ENCODE data around the gene TGM1.
A peak's percentile ranks its signal among the peaks of the same experiment; 100 is the strongest.
"Not testable (repeated sequence)": the region's sequence is repeated elsewhere in the genome, so short reads cannot be mapped to it uniquely, and the experiment has no call there.

TGM1 gene

DNA sequence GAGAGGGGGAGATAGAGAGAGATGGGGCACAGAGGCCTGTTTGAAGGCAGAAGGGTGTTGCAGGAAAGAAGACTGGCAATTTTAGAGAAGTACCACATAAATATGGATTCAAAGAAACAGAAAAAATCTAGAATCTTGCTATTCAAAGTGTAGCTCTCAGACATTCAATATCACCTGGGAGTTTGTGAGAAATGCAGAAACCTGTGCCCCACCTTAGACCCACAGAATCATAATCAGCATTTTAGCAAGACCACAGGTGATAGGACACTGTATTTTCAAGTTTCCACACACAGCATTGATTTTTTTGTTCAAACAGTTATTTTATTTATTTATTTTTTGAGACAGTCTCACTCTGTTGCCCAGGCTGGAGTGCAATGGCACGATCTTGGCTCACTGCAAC, 34.1 kb downstream of the TGM1 start:
- Histone ChIP-seq H3K79me2 (ENCODE audit: control insufficient read depth, insufficient read depth, low read length, poor library complexity) (peaks cover 15% of the 10 kb centered on the region), H3K9me3 (ENCODE audit: insufficient read depth, low read depth, low read length) (no peaks in the 10 kb centered on the region), H3K4me3 (ENCODE audit: low read depth, low read length) (no peak overlapping the region), H2AK5ac (ENCODE audit: low read length) (no peak overlapping the region), H3K79me1 (ENCODE audit: low read length) (peaks cover 16% of the 10 kb centered on the region), H2BK12ac (ENCODE audit: low read length) (no peak overlapping the region), H3K27me3 (ENCODE audit: insufficient read depth, low read length) (no peaks in the 10 kb centered on the region), H3K14ac (ENCODE audit: low read length) (no peak overlapping the region), H3K9ac (ENCODE audit: low read length) (no peak overlapping the region), H2BK120ac (ENCODE audit: insufficient read depth, low read length, poor library complexity) (no peak overlapping the region), H3K4ac (ENCODE audit: low read depth, low read length) (no peak overlapping the region), H3K27ac (ENCODE audit: low read depth, low read length) (no peak overlapping the region), H3K18ac (ENCODE audit: low read length) (no peak overlapping the region), H4K8ac (ENCODE audit: low read depth, low read length) (no peak overlapping the region), H3K4me1 (ENCODE audit: control insufficient read depth in 1 of 2, insufficient read depth in 2 of 2, low read length in 2 of 2) (peaks cover 8 to 10% of the 10 kb centered on the region in 2 experiments), H2BK5ac (ENCODE audit: low read depth, low read length, poor library complexity) (no peak overlapping the region), H3K23ac (ENCODE audit: low read length) (no peak overlapping the region), H3K4me2 (ENCODE audit: low read length) (no peak overlapping the region), H2AFZ (ENCODE audit: insufficient read depth, low read length, poor library complexity) (no peak overlapping the region), H3K36me3 (ENCODE audit: control insufficient read depth in 1 of 2, insufficient read depth in 2 of 2, low read length in 2 of 2) (peaks cover 12% of the 10 kb centered on the region in 2 experiments), H4K12ac (ENCODE audit: low read depth, low read length) (no peak overlapping the region), H4K91ac (ENCODE audit: low read depth, low read length) (no peak overlapping the region)
- WGBS (ENCODE audit: extremely low coverage, insufficient coverage, insufficient read length), result no CpG with 5 or more reads among the region's 1 CpG
- DNase-seq, result no peak

DNA sequence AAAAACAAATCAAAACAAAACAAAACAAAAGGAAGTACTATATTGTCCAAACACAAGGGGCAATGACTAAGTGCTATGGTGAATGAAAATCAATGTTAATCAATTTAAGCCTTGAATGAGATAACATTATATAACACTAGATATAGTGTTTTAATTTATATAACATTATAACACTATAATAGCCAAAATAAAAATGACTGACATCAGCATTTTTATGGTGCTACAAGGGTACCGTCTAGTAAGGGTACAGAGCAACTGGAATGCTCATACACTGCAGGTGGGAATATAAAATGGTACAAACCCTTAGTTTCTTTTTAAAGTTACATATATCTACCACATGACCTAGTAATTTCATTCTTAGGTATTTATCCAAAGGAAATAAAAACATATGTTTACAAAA, 36.5 kb downstream of the TGM1 start:
- WGBS (ENCODE audit: extremely low coverage, insufficient coverage, insufficient read length), result no CpG with 5 or more reads among the region's 1 CpG

DNA sequence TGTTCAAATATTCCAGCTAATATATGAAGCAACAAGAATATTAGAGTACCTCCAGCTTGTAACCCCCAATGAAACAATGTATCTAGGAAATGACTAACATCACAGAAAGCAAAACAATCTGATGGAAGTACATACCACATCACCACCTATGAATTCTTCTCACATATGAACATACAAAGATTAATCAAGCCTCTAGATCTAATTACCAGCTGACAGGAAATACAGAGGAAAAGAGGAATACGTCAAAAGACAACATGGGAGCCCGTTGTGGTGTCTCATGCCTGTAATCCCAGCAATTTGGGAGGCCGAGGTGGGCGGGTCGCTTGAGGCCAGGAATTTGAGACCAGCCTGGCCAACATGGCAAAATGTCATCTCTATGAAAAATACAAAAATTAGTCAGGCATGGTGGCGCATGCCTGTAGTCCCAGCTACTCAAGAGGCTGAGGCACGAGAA, 38.3 kb downstream of the TGM1 start:
- Histone ChIP-seq H3K23ac (ENCODE audit: low read length) (no peak overlapping the region), H2BK12ac (ENCODE audit: low read length) (no peak overlapping the region), H4K12ac (ENCODE audit: low read depth, low read length) (no peak overlapping the region), H2AFZ (ENCODE audit: insufficient read depth, low read length, poor library complexity) (no peak overlapping the region), H3K9me3 (ENCODE audit: insufficient read depth, low read depth, low read length) (no peaks in the 10 kb centered on the region), H3K14ac (ENCODE audit: low read length) (no peak overlapping the region), H3K27ac (ENCODE audit: low read depth, low read length) (no peak overlapping the region), H3K9ac (ENCODE audit: low read length) (no peak overlapping the region), H3K4me3 (ENCODE audit: low read depth, low read length) (no peak overlapping the region), H3K4me2 (ENCODE audit: low read length) (no peak overlapping the region), H4K91ac (ENCODE audit: low read depth, low read length) (no peak overlapping the region), H3K18ac (ENCODE audit: low read length) (no peak overlapping the region), H3K79me2 (ENCODE audit: control insufficient read depth, insufficient read depth, low read length, poor library complexity) (peaks cover 1% of the 10 kb centered on the region), H3K27me3 (ENCODE audit: insufficient read depth, low read length) (no peaks in the 10 kb centered on the region), H3K79me1 (ENCODE audit: low read length) (no peaks in the 10 kb centered on the region), H2BK120ac (ENCODE audit: insufficient read depth, low read length, poor library complexity) (no peak overlapping the region), H2BK5ac (ENCODE audit: low read depth, low read length, poor library complexity) (no peak overlapping the region), H2AK5ac (ENCODE audit: low read length) (no peak overlapping the region), H3K36me3 (ENCODE audit: control insufficient read depth in 1 of 2, insufficient read depth in 2 of 2, low read length in 2 of 2) (peaks cover 10 to 16% of the 10 kb centered on the region in 2 experiments), H4K8ac (ENCODE audit: low read depth, low read length) (no peak overlapping the region), H3K4ac (ENCODE audit: low read depth, low read length) (peak overlapping the region; percentile 62), H3K4me1 (ENCODE audit: control insufficient read depth in 1 of 2, insufficient read depth in 2 of 2, low read length in 2 of 2) (no peaks in the 10 kb centered on the region)
- no peak for DNase-seq
- no CpG with 5 or more reads among the region's 7 CpGs for WGBS (ENCODE audit: extremely low coverage, insufficient coverage, insufficient read length)

More for the DNA sequence above, 36.5 kb downstream of the TGM1 start:
- Histone ChIP-seq H3K36me3 (ENCODE audit: control insufficient read depth in 1 of 2, insufficient read depth in 2 of 2, low read length in 2 of 2) (peaks cover 12 to 14% of the 10 kb centered on the region in 2 experiments), H3K79me1 (ENCODE audit: low read length) (peaks cover under 1% of the 10 kb centered on the region), H3K14ac (ENCODE audit: low read length) (no peak overlapping the region), H4K8ac (ENCODE audit: low read depth, low read length) (no peak overlapping the region), H3K4me1 (ENCODE audit: control insufficient read depth in 1 of 2, insufficient read depth in 2 of 2, low read length in 2 of 2) (peaks cover 2 to 3% of the 10 kb centered on the region in 2 experiments), H3K79me2 (ENCODE audit: control insufficient read depth, insufficient read depth, low read length, poor library complexity) (peaks cover 6% of the 10 kb centered on the region), H2BK120ac (ENCODE audit: insufficient read depth, low read length, poor library complexity) (no peak overlapping the region), H2AK5ac (ENCODE audit: low read length) (no peak overlapping the region), H3K4me3 (ENCODE audit: low read depth, low read length) (no peak overlapping the region), H2AFZ (ENCODE audit: insufficient read depth, low read length, poor library complexity) (no peak overlapping the region), H3K4ac (ENCODE audit: low read depth, low read length) (no peak overlapping the region), H3K9me3 (ENCODE audit: insufficient read depth, low read depth, low read length) (no peaks in the 10 kb centered on the region), H4K91ac (ENCODE audit: low read depth, low read length) (no peak overlapping the region), H4K12ac (ENCODE audit: low read depth, low read length) (no peak overlapping the region), H2BK12ac (ENCODE audit: low read length) (no peak overlapping the region), H3K27ac (ENCODE audit: low read depth, low read length) (no peak overlapping the region), H3K23ac (ENCODE audit: low read length) (no peak overlapping the region), H3K9ac (ENCODE audit: low read length) (no peak overlapping the region), H3K18ac (ENCODE audit: low read length) (no peak overlapping the region), H3K27me3 (ENCODE audit: insufficient read depth, low read length) (no peaks in the 10 kb centered on the region), H2BK5ac (ENCODE audit: low read depth, low read length, poor library complexity) (no peak overlapping the region), H3K4me2 (ENCODE audit: low read length) (no peak overlapping the region)
- no peak for DNase-seq

DNA sequence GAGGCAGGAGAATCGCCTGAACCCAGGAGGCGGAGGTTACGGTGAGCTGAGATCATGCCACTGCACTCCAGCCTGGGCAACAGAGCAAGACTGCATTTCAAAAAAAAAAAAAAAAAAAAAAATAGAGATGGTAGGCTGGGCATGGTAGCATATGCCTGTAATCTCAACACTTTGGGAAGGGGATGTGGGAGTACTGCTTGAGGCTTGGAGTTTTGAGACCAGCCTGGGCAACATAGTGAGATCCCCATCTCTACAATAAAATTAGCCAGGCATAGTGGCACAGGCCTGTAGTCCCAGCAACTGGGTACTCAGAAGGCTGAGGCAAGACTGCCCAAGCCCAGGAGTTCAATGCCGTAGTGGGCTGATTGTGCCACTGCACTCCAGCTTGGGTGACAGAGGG, 40.0 kb downstream of the TGM1 start:
- not testable (repeated sequence) for H4K8ac ChIP-seq (ENCODE audit: low read depth, low read length); H3K79me1 ChIP-seq (ENCODE audit: low read length); H3K9ac ChIP-seq (ENCODE audit: low read length); H2BK12ac ChIP-seq (ENCODE audit: low read length); H4K91ac ChIP-seq (ENCODE audit: low read depth, low read length); H2BK120ac ChIP-seq (ENCODE audit: insufficient read depth, low read length, poor library complexity); DNase-seq; H3K4me1 ChIP-seq (ENCODE audit: control insufficient read depth in 1 of 2, insufficient read depth in 2 of 2, low read length in 2 of 2); H3K27me3 ChIP-seq (ENCODE audit: insufficient read depth, low read length); H3K4me3 ChIP-seq (ENCODE audit: low read depth, low read length); H3K23ac ChIP-seq (ENCODE audit: low read length); H2BK5ac ChIP-seq (ENCODE audit: low read depth, low read length, poor library complexity); H3K79me2 ChIP-seq (ENCODE audit: control insufficient read depth, insufficient read depth, low read length, poor library complexity); H3K27ac ChIP-seq (ENCODE audit: low read depth, low read length); H4K12ac ChIP-seq (ENCODE audit: low read depth, low read length); H2AFZ ChIP-seq (ENCODE audit: insufficient read depth, low read length, poor library complexity); H3K4me2 ChIP-seq (ENCODE audit: low read length); H3K18ac ChIP-seq (ENCODE audit: low read length); H3K9me3 ChIP-seq (ENCODE audit: insufficient read depth, low read depth, low read length); H2AK5ac ChIP-seq (ENCODE audit: low read length); H3K14ac ChIP-seq (ENCODE audit: low read length)
- H3K36me3 ChIP-seq (ENCODE audit: control insufficient read depth in 1 of 2, insufficient read depth in 2 of 2, low read length in 2 of 2), result peaks cover 7 to 13% of the 10 kb centered on the region in 2 experiments
- WGBS (ENCODE audit: extremely low coverage, insufficient coverage, insufficient read length), result no CpG with 5 or more reads among the region's 4 CpGs
- peak overlapping the region; percentile 89 for H3K4ac ChIP-seq (ENCODE audit: low read depth, low read length)

Measured in trophoblast cell (in vitro differentiated cells and primary cell).